PC-3 (cell line): ENCODE data around the gene PITPNB. TPM values are rescaled to one million over a fixed set of nuclear protein-coding genes. Genes with fewer than 3 reads are reported as not detected.

Source experiments
- ATAC-seq: fragments of 200-7000 bp; cut with Tn5 transposase; 2 replicates; pipeline ENCODE4 v1.9.1; 2020; ENCODE audit warnings: mild to moderate bottlenecking, moderate library complexity
- BruUV-seq: library from RNA; stranded (reverse); fragments of 400-500 nt; replicated peaks from 2 replicates; lab custom pipeline; 2021; lab: Mats Ljungman, UMichigan
- CTCF ChIA-PET: fragments of 300-600 bp; sonication (Branson Sonifier 250); formaldehyde crosslinking; loops from one replicate; lab custom pipeline; 2022; ENCODE audit warnings: antibody characterized with exemption; lab: Charles Lee
- POLR2A ChIA-PET: fragments of 300-600 bp; sonication (Branson Sonifier 250); formaldehyde crosslinking; loops from one replicate; lab custom pipeline; 2022; ENCODE audit warnings: antibody characterized with exemption; ENCODE audit not compliant: unreplicated experiment; lab: Charles Lee
- DNase-seq: peaks from one replicate; pipeline ENCODE4 v3.0.0-alpha.2; 2015
- H2AFZ ChIP-seq: fragments of 300-600 bp; sonication (generic); 2 replicates; pipeline ENCODE4 v1.6.0; 2016; ENCODE audit warnings: antibody characterized with exemption, low read length
- H3F3A ChIP-seq: fragments of 300-600 bp; sonication (generic); one replicate; pipeline ENCODE4 v1.6.0; 2017; ENCODE audit warnings: antibody characterized with exemption, low read length, control low read depth, mild to moderate bottlenecking; ENCODE audit not compliant: unreplicated experiment
- H3K27ac ChIP-seq: fragments of 300-600 bp; sonication (generic); 2 replicates; pipeline ENCODE4 v1.5.1; 2016; ENCODE audit warnings: mild to moderate bottlenecking, low read length
- H3K27me3 ChIP-seq: fragments of 300-600 bp; sonication (generic); 2 replicates; pipeline ENCODE4 v1.6.1; 2016; ENCODE audit warnings: low read length, mixed read lengths
- H3K36me3 ChIP-seq: fragments of 300-600 bp; sonication (generic); 2 replicates; pipeline ENCODE4 v1.6.1; 2016; ENCODE audit warnings: low read depth, mixed run types, low read length, mixed read lengths
- H3K4me1 ChIP-seq: fragments of 300-600 bp; sonication (generic); 2 replicates; pipeline ENCODE4 v1.5.1; 2016; ENCODE audit warnings: low read length; ENCODE audit not compliant: insufficient read depth
- H3K4me2 ChIP-seq: fragments of 300-600 bp; sonication (generic); 2 replicates; pipeline ENCODE4 v1.6.0; 2016; ENCODE audit warnings: low read length
- H3K4me3 ChIP-seq: fragments of 300-600 bp; sonication (generic); 2 replicates; pipeline ENCODE4 v1.5.1; 2016; ENCODE audit warnings: mild to moderate bottlenecking, low read length, mixed read lengths
- H3K79me2 ChIP-seq: fragments of 300-600 bp; sonication (generic); 2 replicates; pipeline ENCODE4 v1.6.1; 2017; ENCODE audit warnings: low read length, mixed read lengths
- H3K9ac ChIP-seq: fragments of 300-600 bp; sonication (generic); 2 replicates; pipeline ENCODE4 v1.6.0; 2016; ENCODE audit warnings: mild to moderate bottlenecking, low read length
- H3K9me2 ChIP-seq: fragments of 300-600 bp; sonication (generic); replicated peaks from 2 replicates; pipeline ENCODE4 v1.6.1; 2016; ENCODE audit warnings: mixed run types, low read length, mixed read lengths
- H3K9me3 ChIP-seq: fragments of 300-600 bp; sonication (generic); 2 replicates; pipeline ENCODE4 v1.6.1; 2016; ENCODE audit warnings: low read length, mixed read lengths
- H4K20me1 ChIP-seq: fragments of 300-600 bp; sonication (generic); 2 replicates; pipeline ENCODE4 v1.6.1; 2016; ENCODE audit warnings: low read length, mixed read lengths
- EZH2 ChIP-seq: fragments of 300-600 bp; sonication (generic); IDR thresholded peaks from one replicate; pipeline ENCODE4 v1.6.1; 2017; ENCODE audit warnings: antibody characterized with exemption, mild to moderate bottlenecking, low read length; ENCODE audit not compliant: unreplicated experiment
- EZH2phosphoT487 ChIP-seq: fragments of 300-600 bp; sonication (generic); IDR thresholded peaks from 2 replicates; pipeline ENCODE4 v1.6.1; 2018; ENCODE audit warnings: mild to moderate bottlenecking, antibody characterized with exemption, low read length, borderline replicate concordance
- intact Hi-C: fragments of 100-400 bp; cut with micrococcal nuclease; formaldehyde crosslinking; loops from 2 replicates; pipeline ENCODE4 v1.9.0; 2023
- total RNA-seq: library from RNA; depleted of rRNA; stranded (reverse); fragments of >200 nt; gene quantifications from 2 replicates; pipeline ENCODE4 v1.2.3, GENCODE V29; 2014
- TF ChIP-seq, protein P1 (sequence below): fragments of 300-600 bp; sonication (generic); conservative IDR thresholded peaks from 2 replicates; pipeline ENCODE4 v1.5.1; 2017; ENCODE audit warnings: antibody characterized with exemption, low read depth, mild to moderate bottlenecking, low read length

Gene PITPNB
- total RNA-seq, 1 experiment from 2014 or later = 15.3 TPM

GRCh38 chr22:27804470-27805297, 114.4 kb downstream of the PITPNB start:
- intact Hi-C loops = loop anchor here (2.0 to 5.0 kb wide), 2 partner anchors 398 to 1042 kb away; no protein-coding TSS in a partner anchor
- POLR2A ChIA-PET = no interaction called here
- Histone ChIP-seq H3K79me2 (no peaks in the 10 kb centered on the region), H3K4me1 (peaks cover 9% of the 10 kb centered on the region), H3K27me3 (peaks cover 10% of the 10 kb centered on the region), H3K9me3 (no peaks in the 10 kb centered on the region), H3K9me2 (no peaks in the 10 kb centered on the region), H3K9ac (no peak overlapping the region), H3K36me3 (no peaks in the 10 kb centered on the region), H4K20me1 (no peaks in the 10 kb centered on the region), H3K4me3 (no peak overlapping the region), H3K4me2 (peak overlapping the region; percentile 70), H3K27ac (no peak overlapping the region), H3F3A (no peaks in the 10 kb centered on the region), H2AFZ (no peak overlapping the region)
- no peak for TF ChIP-seq EZH2
- TF ChIP-seq EZH2phosphoT487 = no peak
- TF ChIP-seq, protein P1, sequence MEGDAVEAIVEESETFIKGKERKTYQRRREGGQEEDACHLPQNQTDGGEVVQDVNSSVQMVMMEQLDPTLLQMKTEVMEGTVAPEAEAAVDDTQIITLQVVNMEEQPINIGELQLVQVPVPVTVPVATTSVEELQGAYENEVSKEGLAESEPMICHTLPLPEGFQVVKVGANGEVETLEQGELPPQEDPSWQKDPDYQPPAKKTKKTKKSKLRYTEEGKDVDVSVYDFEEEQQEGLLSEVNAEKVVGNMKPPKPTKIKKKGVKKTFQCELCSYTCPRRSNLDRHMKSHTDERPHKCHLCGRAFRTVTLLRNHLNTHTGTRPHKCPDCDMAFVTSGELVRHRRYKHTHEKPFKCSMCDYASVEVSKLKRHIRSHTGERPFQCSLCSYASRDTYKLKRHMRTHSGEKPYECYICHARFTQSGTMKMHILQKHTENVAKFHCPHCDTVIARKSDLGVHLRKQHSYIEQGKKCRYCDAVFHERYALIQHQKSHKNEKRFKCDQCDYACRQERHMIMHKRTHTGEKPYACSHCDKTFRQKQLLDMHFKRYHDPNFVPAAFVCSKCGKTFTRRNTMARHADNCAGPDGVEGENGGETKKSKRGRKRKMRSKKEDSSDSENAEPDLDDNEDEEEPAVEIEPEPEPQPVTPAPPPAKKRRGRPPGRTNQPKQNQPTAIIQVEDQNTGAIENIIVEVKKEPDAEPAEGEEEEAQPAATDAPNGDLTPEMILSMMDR = peak; percentile 74
- CTCF ChIA-PET = no interaction called here
- peak; percentile 66 for DNase-seq
- ATAC-seq = peak; percentile 81
- no TSS peak for BruUV-seq

GRCh38 chr22:27803841-27804415, 115.1 kb downstream of the PITPNB start:
- Histone ChIP-seq H3K27ac (no peak overlapping the region), H3K36me3 (no peaks in the 10 kb centered on the region), H3K27me3 (peaks cover 17% of the 10 kb centered on the region), H3F3A (no peaks in the 10 kb centered on the region), H3K9ac (no peak overlapping the region), H4K20me1 (no peaks in the 10 kb centered on the region), H2AFZ (no peak overlapping the region), H3K4me3 (no peak overlapping the region), H3K4me1 (peaks cover 15% of the 10 kb centered on the region), H3K9me2 (no peaks in the 10 kb centered on the region), H3K4me2 (no peak overlapping the region), H3K9me3 (no peaks in the 10 kb centered on the region), H3K79me2 (no peaks in the 10 kb centered on the region)
- intact Hi-C loops = loop anchor here (2.0 to 5.0 kb wide), 2 partner anchors 397 to 1042 kb away; no protein-coding TSS in a partner anchor
- ChIA-PET POLR2A (no interaction called here), CTCF (interaction anchor here (0.7 kb wide), 2 partner anchors 216 to 667 kb away, joined by 3 to 4 read pairs; no protein-coding TSS in a partner anchor)
- BruUV-seq = no TSS peak
- ATAC-seq (no peak), DNase-seq (no peak)
- no peak for TF ChIP-seq EZH2
- TF ChIP-seq, protein P1 = no peak
- no peak for TF ChIP-seq EZH2phosphoT487
